ENCODE results near the gene MACROH2A1.

GRCh38 chr5:135369952-135370351 lies 29.1 kb downstream of the MACROH2A1 start:
- no peak for TF ChIP-seq POLR2A (IDR thresholded peaks at IDR 0.05; ENCODE audit: low read length)
- TF ChIP-seq GATA1 (IDR thresholded peaks at IDR 0.05; ENCODE audit: low read depth, low read length) = no peak
